OCI-LY3 (cell line): ENCODE data around the gene GTF3C5.

Experiments used
- H2AFZ ChIP-seq: fragments of 200-600, 300-600 bp; shearing (Covaris generic); 2 replicates; pipeline ENCODE4 v1.6.0; 2014; ENCODE audit warnings: antibody characterized with exemption, low read depth, low read length
- H3K27ac ChIP-seq: fragments of 200-600, 300-600 bp; sonication (generic); 2 replicates; pipeline ENCODE4 v1.5.1; 2014; ENCODE audit warnings: mild to moderate bottlenecking, low read length, moderate library complexity, mixed read lengths
- H3K27me3 ChIP-seq: fragments of 200-600, 300-600 bp; sonication (generic); 2 replicates; pipeline ENCODE4 v1.6.1; 2014; ENCODE audit warnings: low read depth, low read length, mixed read lengths
- H3K36me3 ChIP-seq: fragments of 200-600, 300-600 bp; sonication (generic); replicated peaks from 2 replicates; pipeline ENCODE3; 2014; ENCODE audit warnings: low read depth, low read length, mixed read lengths
- H3K4me1 ChIP-seq: fragments of 300-600, 200-600 bp; sonication (generic); 2 replicates; pipeline ENCODE4 v1.6.1; 2014; ENCODE audit warnings: low read length, mixed read lengths
- H3K4me2 ChIP-seq: fragments of 200-600, 300-600 bp; sonication (generic); 2 replicates; pipeline ENCODE4 v1.6.1; 2014; ENCODE audit warnings: low read length, mixed read lengths
- H3K4me3 ChIP-seq: fragments of 300-600, 200-600 bp; sonication (generic); 2 replicates; pipeline ENCODE4 v1.5.1; 2014; ENCODE audit warnings: antibody characterized with exemption, mild to moderate bottlenecking, low read length, moderate library complexity
- H3K79me2 ChIP-seq: fragments of 300-600, 200-600 bp; shearing (Covaris generic); 2 replicates; pipeline ENCODE4 v1.6.1; 2014; ENCODE audit warnings: mild to moderate bottlenecking, low read length, mixed read lengths
- H3K9ac ChIP-seq: fragments of 300-600, 200-600 bp; shearing (Covaris generic); 2 replicates; pipeline ENCODE4 v1.6.0; 2014; ENCODE audit warnings: mild to moderate bottlenecking, low read length, moderate library complexity
- H3K9me3 ChIP-seq: fragments of 200-600, 300-600 bp; shearing (Covaris generic); 2 replicates; pipeline ENCODE4 v1.6.1; 2014; ENCODE audit warnings: low read length, mixed read lengths; ENCODE audit not compliant: insufficient read depth
- H4K20me1 ChIP-seq: fragments of 200-600, 300-600 bp; sonication (generic); 2 replicates; pipeline ENCODE4 v1.6.1; 2016; ENCODE audit warnings: low read length, mixed read lengths; ENCODE audit not compliant: insufficient read depth
- CTCF ChIP-seq: fragments of 200-600, 300-600 bp; sonication (generic); IDR thresholded peaks from 2 replicates; pipeline ENCODE4 v1.5.1; 2014; ENCODE audit warnings: antibody characterized with exemption, low read length, low read depth
- EZH2phosphoT487 ChIP-seq: fragments of 200-600 bp; shearing (Covaris generic); IDR thresholded peaks from 2 replicates; pipeline ENCODE4 v1.6.1; 2018; ENCODE audit warnings: antibody characterized with exemption, mixed run types, low read depth

GTF3C5 gene

GRCh38 chr9:133006731-133007352 is 24.0 kb upstream of the GTF3C5 start:
- no peaks in the 10 kb centered on the region for H3K36me3 ChIP-seq
- H3K4me3 ChIP-seq, result no peak overlapping the region
- H3K9me3 ChIP-seq, result no peaks in the 10 kb centered on the region
- no peaks in the 10 kb centered on the region for H4K20me1 ChIP-seq
- no peak overlapping the region for H3K4me2 ChIP-seq
- H3K4me1 ChIP-seq, result no peaks in the 10 kb centered on the region
- no peak overlapping the region for H3K27ac ChIP-seq
- TF ChIP-seq CTCF, result no peak
- TF ChIP-seq EZH2phosphoT487, result no peak
- H3K79me2 ChIP-seq, result no peaks in the 10 kb centered on the region
- no peak overlapping the region for H3K9ac ChIP-seq
- no peak overlapping the region for H2AFZ ChIP-seq
- peaks cover 16% of the 10 kb centered on the region for H3K27me3 ChIP-seq

GRCh38 chr9:133008406-133008805 is 22.4 kb upstream of the GTF3C5 start:
- Histone ChIP-seq H3K9ac (no peak overlapping the region), H3K27me3 (peaks cover 7% of the 10 kb centered on the region), H3K4me2 (no peak overlapping the region), H3K4me1 (no peaks in the 10 kb centered on the region), H3K27ac (no peak overlapping the region), H2AFZ (no peak overlapping the region), H3K4me3 (no peak overlapping the region), H3K9me3 (no peaks in the 10 kb centered on the region), H3K36me3 (no peaks in the 10 kb centered on the region), H3K79me2 (no peaks in the 10 kb centered on the region), H4K20me1 (no peaks in the 10 kb centered on the region)
- no peak for TF ChIP-seq EZH2phosphoT487
- TF ChIP-seq CTCF, result no peak

GRCh38 chr9:133008824-133009223 is 22.0 kb upstream of the GTF3C5 start:
- no peaks in the 10 kb centered on the region for H4K20me1 ChIP-seq
- no peak overlapping the region for H3K4me3 ChIP-seq
- no peaks in the 10 kb centered on the region for H3K36me3 ChIP-seq
- no peak overlapping the region for H3K4me2 ChIP-seq
- H3K9ac ChIP-seq, result no peak overlapping the region
- H3K27ac ChIP-seq, result no peak overlapping the region
- no peaks in the 10 kb centered on the region for H3K4me1 ChIP-seq
- no peak for TF ChIP-seq EZH2phosphoT487
- no peak for TF ChIP-seq CTCF
- H3K27me3 ChIP-seq, result peaks cover 10% of the 10 kb centered on the region
- H3K79me2 ChIP-seq, result no peaks in the 10 kb centered on the region
- H3K9me3 ChIP-seq, result no peaks in the 10 kb centered on the region
- H2AFZ ChIP-seq, result no peak overlapping the region

GRCh38 chr9:133009906-133010582 is 20.8 kb upstream of the GTF3C5 start:
- TF ChIP-seq CTCF (no peak), EZH2phosphoT487 (no peak)
- H3K4me2 ChIP-seq, result no peak overlapping the region
- H3K27ac ChIP-seq, result no peak overlapping the region
- H3K79me2 ChIP-seq, result no peaks in the 10 kb centered on the region
- no peak overlapping the region for H3K4me3 ChIP-seq
- no peaks in the 10 kb centered on the region for H3K36me3 ChIP-seq
- no peaks in the 10 kb centered on the region for H3K9me3 ChIP-seq
- no peaks in the 10 kb centered on the region for H3K4me1 ChIP-seq
- H2AFZ ChIP-seq, result no peak overlapping the region
- peaks cover 17% of the 10 kb centered on the region for H3K27me3 ChIP-seq
- H3K9ac ChIP-seq, result no peak overlapping the region
- no peaks in the 10 kb centered on the region for H4K20me1 ChIP-seq
